Femur (tissue), 1 donor: Measurements from ENCODE around the gene CDH4.

Experiments
- DNase-seq: peaks from one replicate; pipeline ENCODE4 v3.0.0-alpha.2; 2017

Gene CDH4

DNA sequence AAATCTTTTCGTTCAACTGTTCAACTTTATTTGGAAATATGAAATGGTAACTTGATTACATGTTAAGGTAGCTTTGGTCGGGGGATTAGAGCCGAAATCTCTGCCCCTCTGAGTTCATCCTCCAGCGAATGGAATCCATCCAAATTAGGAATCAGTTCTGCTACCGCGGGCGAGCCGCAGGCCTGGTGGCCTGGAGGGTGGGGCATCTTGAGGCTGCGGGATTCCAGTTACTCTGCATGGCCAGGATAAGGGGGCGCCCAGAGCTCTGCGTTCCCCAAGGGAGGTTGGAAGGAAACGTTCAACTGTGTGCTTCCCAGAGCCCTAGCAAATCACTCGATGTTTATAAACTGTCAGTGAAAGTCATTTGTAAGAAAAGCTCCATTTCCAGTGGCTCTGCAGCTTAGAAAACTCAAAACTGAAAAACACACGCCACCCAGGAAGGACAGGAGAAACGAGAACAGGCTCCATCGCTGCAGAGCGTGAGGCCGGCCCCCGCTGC lies 551.4 kb downstream of the CDH4 start:
- DNase-seq, result no peak

DNA sequence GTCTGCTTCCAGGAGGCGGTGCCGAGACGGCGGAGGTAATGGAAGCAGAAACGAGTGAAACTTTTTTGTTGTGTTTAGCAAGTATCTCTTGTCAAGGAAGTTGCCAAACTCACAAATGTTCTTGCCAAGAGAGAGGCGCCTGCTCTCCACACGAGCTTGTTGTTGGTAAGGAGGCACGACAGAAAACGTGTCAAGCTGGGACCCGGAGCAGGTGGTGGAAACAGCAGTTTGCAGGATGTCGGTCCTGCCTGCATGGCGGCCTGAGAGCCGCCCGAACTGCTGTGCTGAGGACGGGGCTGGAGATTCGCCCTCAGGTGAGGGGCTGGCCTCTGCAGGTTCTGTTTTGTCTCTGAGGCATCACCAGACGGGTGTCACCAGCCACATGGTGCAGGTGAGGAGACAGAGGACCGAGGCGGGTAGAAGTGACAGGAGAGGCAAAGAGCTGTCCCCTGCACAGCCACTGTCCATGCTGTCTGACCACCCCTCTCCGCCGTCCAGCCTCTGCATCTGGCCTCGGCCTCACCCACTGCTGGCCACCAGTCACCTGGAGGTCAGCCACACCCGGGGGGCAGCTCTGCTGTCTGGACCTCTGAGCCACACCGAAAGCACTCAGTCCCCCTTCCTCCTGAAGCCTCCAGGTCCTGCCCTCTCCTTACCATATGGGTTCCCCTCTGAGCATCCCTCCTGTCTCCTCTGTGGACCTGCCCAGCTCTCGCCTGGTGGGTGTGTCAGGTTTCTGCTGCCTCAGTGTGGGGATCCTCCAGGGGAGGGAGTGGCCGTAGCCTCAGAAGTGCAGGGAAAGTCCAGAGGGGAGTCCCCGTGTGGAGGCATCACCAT lies 552.1 kb downstream of the CDH4 start:
- peak; percentile 29 for DNase-seq

DNA sequence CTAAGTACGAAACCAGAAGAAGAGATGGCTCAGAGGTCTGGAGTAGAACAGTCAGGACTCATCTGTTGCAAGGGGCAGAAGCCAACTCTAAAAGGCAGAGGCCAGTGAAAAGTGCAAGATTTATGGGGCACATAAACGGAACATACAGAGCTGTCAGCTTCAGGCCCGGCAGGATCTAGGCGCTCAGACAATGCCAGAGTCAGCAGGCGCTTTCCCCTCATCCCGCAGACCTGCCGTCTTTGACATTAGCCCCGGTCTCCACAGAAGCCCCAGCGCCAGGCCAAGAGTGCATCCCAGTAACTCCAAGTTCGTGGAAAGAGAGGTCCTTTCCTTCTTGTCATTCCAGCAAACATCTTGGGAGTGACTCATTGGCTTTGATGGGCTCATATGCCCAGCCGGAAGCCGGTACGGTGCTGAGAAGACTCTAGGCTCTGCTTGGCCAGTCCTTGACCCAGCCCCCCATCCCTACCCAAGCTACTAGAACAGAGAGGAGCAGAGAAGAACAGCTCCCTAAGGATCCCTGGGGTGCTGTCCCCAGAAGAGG lies 552.8 kb downstream of the CDH4 start:
- no peak for DNase-seq

GRCh38 chr20:61805365-61805764 lies 553.3 kb downstream of the CDH4 start:
- DNase-seq, result no peak

- DNase-seq, result no peak
Observed at GRCh38 chr20:61805781-61806180, 553.7 kb downstream of the CDH4 start.

- DNase-seq, result no peak
Observed at GRCh38 chr20:61806314-61806713, 554.3 kb downstream of the CDH4 start.

DNA sequence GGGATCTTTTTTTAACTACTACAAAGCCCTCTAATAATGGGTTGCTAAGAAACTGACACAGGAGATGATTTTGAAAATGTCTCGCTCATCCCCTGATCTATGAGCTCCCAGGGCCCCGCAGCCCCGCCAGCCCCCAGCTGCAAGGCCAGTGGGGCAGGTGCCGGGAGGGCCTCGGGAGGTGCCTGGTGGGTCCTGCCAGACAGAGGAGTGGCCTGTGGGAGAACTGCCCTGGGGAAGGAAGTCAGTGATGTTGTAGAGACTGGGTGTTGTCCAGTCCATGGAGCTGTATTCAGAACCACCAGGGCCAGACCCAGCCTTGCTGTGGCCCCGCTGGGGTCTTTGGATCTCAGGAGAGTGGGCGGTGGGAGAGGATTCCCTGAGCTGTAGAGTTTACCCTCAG lies 554.9 kb downstream of the CDH4 start:
- DNase-seq, result no peak

DNA sequence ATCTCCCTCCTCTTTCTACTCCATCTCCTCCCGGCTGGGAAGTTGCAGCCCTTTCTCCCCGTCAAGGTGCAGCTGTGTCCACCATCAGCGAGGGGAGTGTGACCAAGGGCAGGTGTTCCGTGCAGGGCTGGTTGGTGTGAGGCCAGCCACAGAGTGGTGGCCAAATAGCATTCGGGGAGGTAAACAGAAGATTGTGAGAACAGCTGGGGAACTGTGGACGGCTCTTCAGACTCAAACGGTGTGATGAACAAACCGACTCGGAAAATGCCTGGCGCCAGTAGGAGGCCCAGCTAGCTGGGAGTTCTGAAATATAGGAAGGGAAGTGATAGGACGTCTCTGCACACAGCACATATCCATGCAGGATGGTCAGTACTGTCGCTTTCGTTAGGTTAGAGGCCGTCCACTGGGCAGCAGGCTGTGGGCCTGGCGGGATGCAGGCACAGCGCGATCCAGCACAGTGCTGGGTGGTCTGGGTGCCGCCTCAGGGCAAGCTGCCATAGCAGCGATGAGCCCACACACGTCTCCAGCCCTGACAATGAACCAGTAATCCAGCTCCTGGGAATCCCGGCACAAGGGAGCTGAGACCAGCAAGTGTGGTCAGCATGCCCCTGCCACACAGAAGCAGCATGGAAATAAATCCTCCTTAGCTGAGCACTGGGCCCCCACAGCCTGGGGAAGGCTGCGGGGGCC lies 555.6 kb downstream of the CDH4 start:
- no peak for DNase-seq

- DNase-seq, result peak; percentile 36
Observed at GRCh38 chr20:61808447-61808846, 556.4 kb downstream of the CDH4 start.

GRCh38 chr20:61809006-61809770 lies 557.1 kb downstream of the CDH4 start:
- DNase-seq, result no peak

DNA sequence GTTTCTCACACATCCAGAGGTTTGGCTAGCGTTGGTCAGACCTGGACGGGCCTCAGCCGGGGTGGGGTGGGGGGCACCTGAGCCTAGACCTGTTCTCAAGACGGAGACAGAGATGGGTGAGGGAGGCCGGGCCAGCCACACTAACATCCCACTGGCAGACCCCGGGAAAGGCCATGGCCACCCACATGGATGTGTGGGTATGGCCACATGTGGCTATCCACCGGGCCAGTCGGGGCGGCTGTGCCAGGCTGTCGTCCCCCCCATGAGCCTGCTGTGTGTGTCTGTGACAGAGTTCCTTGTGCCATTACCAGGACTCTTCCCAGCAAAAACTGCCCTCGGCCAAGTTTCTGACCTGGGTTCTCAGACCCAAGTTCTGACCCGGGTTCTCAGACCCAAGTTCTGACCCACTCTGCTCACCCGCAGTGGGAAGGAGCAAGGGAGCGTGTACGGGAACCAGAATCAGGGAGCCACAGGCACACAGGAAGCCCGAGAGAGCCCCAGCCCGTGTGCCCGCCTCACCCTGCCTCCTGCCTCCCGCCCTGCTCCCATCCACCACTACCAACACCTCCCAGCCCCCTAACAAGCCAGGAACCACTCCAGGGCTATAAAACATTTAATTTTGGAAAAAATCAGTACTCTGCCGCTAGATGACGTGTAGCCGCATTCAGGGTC lies 558.1 kb downstream of the CDH4 start:
- no peak for DNase-seq

DNA sequence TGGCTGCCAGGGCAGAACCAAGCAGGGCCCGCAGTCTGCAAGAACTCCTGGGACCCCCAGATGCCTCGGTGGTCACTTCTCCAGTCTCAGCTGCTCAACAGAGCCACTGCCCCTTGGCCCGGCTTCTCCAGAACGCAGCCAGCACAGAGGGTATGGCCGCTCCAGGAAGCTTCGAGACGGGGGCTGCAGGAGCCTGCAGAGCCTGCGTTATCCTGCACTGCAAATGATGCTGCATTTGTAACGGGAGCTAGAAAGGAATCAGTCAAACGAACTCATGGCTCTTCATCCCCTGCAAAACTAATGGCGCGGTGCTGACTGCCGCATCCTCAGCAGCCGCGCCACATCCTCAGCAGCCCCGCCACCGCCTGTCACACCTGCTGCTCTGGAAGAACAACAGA lies 558.7 kb downstream of the CDH4 start:
- no peak for DNase-seq

GRCh38 chr20:61811166-61811565 lies 559.1 kb downstream of the CDH4 start:
- DNase-seq, result no peak

GRCh38 chr20:61812121-61812844 lies 560.2 kb downstream of the CDH4 start:
- no peak for DNase-seq

DNA sequence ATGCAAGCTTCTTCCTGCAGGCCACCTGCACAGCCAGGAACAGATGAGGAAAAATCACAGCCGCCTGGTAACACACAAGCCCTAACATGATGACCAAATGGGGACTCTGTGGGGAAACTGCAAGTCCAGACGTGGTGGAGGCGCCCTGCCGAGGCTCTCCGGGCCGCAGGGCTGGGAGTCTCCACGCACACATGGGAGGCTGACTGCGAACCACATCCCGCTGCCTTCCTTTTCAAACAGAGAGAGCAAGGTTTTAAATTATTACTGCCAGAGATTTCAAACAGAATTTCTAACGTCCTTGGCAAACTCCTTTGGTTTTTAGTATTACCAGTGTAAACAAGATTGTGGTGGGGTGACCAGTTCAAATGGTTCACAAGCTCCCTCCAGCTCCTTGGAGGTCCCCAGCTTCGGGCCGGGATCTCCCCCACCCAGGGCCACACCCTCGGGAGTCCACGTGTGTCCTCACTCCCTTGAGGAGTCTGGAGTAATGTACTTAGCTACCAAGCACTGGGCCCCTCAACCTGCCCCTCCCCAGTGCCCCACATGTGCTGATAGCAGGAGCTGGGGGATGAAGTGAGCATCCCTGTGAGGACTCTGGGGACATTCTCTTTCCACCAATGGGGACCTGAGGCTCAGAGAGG lies 560.9 kb downstream of the CDH4 start:
- no peak for DNase-seq

GRCh38 chr20:61813791-61814190 lies 561.7 kb downstream of the CDH4 start:
- DNase-seq, result no peak

DNA sequence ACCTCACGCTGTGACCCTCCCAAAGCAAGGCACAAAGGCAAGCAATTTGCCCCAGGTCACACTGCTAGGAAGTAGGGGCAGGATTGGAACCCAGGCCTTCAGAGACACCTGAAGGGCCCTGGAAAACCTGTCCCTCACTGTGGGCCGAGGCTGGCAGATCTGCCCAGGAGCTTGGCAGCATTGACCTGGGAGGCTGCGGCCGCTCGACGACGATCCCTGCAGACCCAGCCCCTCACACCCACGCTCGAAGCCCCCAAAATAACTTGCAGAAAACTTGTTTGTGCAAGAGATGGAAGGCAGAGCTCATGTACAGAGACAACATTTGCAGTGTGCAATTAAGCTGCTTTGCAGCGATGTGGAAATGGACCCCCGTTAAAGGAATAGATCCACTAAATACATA lies 562.2 kb downstream of the CDH4 start:
- DNase-seq, result no peak

- no peak for DNase-seq
Observed at GRCh38 chr20:61814726-61815125, 562.7 kb downstream of the CDH4 start.

DNA sequence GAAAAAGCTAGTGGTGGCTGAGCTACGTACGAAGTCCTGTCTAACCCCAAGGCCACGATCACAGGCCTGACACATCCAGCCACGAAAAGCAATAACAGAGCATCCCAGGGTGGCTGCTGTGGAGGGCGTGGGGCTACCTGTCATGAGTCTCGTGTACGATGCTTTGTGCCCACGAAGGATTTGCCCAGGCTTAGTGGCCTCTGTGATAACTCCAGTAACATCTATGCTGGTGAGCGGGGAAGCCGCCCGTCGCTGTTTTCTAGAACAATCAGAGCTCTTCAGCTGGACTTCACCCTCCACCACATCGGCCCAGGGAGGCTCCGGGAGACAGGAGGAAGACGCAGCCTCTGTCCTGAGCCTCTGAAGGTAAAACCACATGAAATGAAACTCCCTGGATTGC lies 563.1 kb downstream of the CDH4 start:
- no peak for DNase-seq

DNA sequence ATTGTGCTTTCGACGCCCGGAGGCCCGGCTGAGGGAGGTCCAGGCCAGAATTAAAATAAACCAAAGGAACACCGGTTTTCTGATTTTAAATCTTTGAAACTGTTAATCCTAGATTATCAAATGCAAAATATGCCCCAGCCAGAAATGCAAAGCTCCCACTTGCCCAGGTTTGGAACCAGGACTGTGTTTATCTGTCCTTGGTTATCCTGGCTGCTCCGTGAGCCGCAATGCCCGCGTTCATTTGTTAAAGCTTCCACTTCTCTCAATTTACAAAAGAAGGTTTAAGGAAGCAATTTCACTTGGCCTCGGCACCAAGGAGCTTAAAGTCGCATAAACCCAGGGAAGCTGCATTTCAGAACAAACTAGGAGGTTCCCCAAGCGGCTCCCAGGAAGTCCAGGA lies 563.6 kb downstream of the CDH4 start:
- DNase-seq, result no peak
